ENCODE measurements around the gene MYO1D.

The MYO1D gene

GRCh38 chr17:32695864-32696263, 181.1 kb downstream of the MYO1D start:
- no peak for DNase-seq (ENCODE audit: extremely low spot score)
- TF ChIP-seq CTCF (IDR thresholded peaks at IDR 0.05; ENCODE audit: control extremely low read depth, extremely low read depth, low read depth, missing control alignments), result no peak
- ChIA-PET POLR2A (no interaction called here), CTCF (interaction anchor here (1.1 to 1.7 kb wide), 5 partner anchors 8 to 240 kb away, joined by 3 read pairs; no protein-coding TSS in a partner anchor)

- ChIA-PET POLR2A (no interaction called here), CTCF (interaction anchor here (0.9 to 2.1 kb wide), 4 partner anchors 11 to 231 kb away, joined by 3 to 4 read pairs (median 3); no protein-coding TSS in a partner anchor)
- no peak for TF ChIP-seq CTCF (IDR thresholded peaks at IDR 0.05; ENCODE audit: control extremely low read depth, extremely low read depth, low read depth, missing control alignments)
- no peak for DNase-seq (ENCODE audit: extremely low spot score)
Measured at GRCh38 chr17:32693194-32693897, 183.6 kb downstream of the MYO1D start.

GRCh38 chr17:32692179-32692578, 184.7 kb downstream of the MYO1D start:
- no peak for DNase-seq (ENCODE audit: extremely low spot score)
- ChIA-PET CTCF (interaction anchor here (1.0 to 1.4 kb wide), 3 partner anchors 12 to 230 kb away, joined by 3 read pairs; no protein-coding TSS in a partner anchor), POLR2A (no interaction called here)
- no peak for TF ChIP-seq CTCF (IDR thresholded peaks at IDR 0.05; ENCODE audit: control extremely low read depth, extremely low read depth, low read depth, missing control alignments)

- POLR2A ChIA-PET, result no interaction called here
- CTCF ChIA-PET, result no interaction called here
- no peak for TF ChIP-seq CTCF (IDR thresholded peaks at IDR 0.05; ENCODE audit: control extremely low read depth, extremely low read depth, low read depth, missing control alignments)
- no peak for DNase-seq (ENCODE audit: extremely low spot score)
Measured at GRCh38 chr17:32689348-32689747, 187.6 kb downstream of the MYO1D start.

GRCh38 chr17:32688221-32688620, 188.7 kb downstream of the MYO1D start:
- ChIA-PET POLR2A (no interaction called here), CTCF (interaction anchor here (1.3 kb wide), 1 partner anchor 8 kb away, joined by 3 read pairs; no protein-coding TSS in a partner anchor)
- no peak for TF ChIP-seq CTCF (IDR thresholded peaks at IDR 0.05; ENCODE audit: control extremely low read depth, extremely low read depth, low read depth, missing control alignments)
- DNase-seq (ENCODE audit: extremely low spot score), result no peak

- ChIA-PET CTCF (interaction anchor here (1.5 to 1.6 kb wide), 2 partner anchors 14 to 27 kb away, joined by 3 read pairs; no protein-coding TSS in a partner anchor), POLR2A (no interaction called here)
- DNase-seq (ENCODE audit: extremely low spot score), result no peak
- no peak for TF ChIP-seq CTCF (IDR thresholded peaks at IDR 0.05; ENCODE audit: control extremely low read depth, extremely low read depth, low read depth, missing control alignments)
Measured at GRCh38 chr17:32684087-32684958, 192.6 kb downstream of the MYO1D start.
